Liver (tissue), 9 donors: Measurements from ENCODE around the gene CNKSR1. TPM values are rescaled to one million over a fixed set of nuclear protein-coding genes. Genes with fewer than 3 reads are reported as not detected.

ENCODE experiments used
- DNase-seq: peaks from one replicate; pipeline ENCODE4 v3.0.0-alpha.2; 2017; ENCODE audit warnings: low spot score
- H3K27ac ChIP-seq, 2 donors: one replicate each; pipeline ENCODE4 v1.7.0; 2013; ENCODE audit warnings: inconsistent platforms in 2 of 2, low read length in 2 of 2, control low read depth in 1 of 2, low read depth in 1 of 2, mild to moderate bottlenecking in 1 of 2
- H3K27me3 ChIP-seq, 4 donors: one replicate each; pipeline versions ENCODE4 v1.6.1 to v1.7.0; 2013; ENCODE audit warnings: low read length in 3 of 4, inconsistent platforms in 1 of 4, mild to moderate bottlenecking in 1 of 4, moderate library complexity in 1 of 4; ENCODE audit not compliant: control insufficient read depth in 4 of 4, insufficient read depth in 4 of 4
- H3K36me3 ChIP-seq, 4 donors: one replicate each; pipeline versions ENCODE4 v1.6.1 to v1.7.0; 2013; ENCODE audit warnings: low read length in 3 of 4, mild to moderate bottlenecking in 3 of 4, low read depth in 1 of 4, moderate library complexity in 1 of 4; ENCODE audit not compliant: control insufficient read depth in 4 of 4, insufficient read depth in 3 of 4
- H3K4me1 ChIP-seq, 4 donors: one replicate each; pipeline versions ENCODE4 v1.6.1 to v1.7.0; 2013; ENCODE audit warnings: low read length in 3 of 4, mild to moderate bottlenecking in 3 of 4, moderate library complexity in 1 of 4; ENCODE audit not compliant: control insufficient read depth in 4 of 4, insufficient read depth in 4 of 4
- H3K4me3 ChIP-seq, 3 donors: one replicate each; pipeline versions ENCODE4 v1.6.1 to v1.7.0; 2013; ENCODE audit warnings: low read length in 3 of 3, control low read depth in 1 of 3, low read depth in 1 of 3, mild to moderate bottlenecking in 1 of 3
- H3K9ac ChIP-seq, 2 donors: one replicate each; pipeline ENCODE4 v1.7.0; 2013; ENCODE audit warnings: low read length in 2 of 2, mild to moderate bottlenecking in 2 of 2, moderate library complexity in 2 of 2, control low read depth in 1 of 2, low read depth in 1 of 2
- H3K9me3 ChIP-seq, 4 donors: one replicate each; pipeline versions ENCODE4 v1.6.1 to v1.7.0; 2013; ENCODE audit warnings: low read length in 3 of 4; ENCODE audit not compliant: control insufficient read depth in 4 of 4
- ATF3 ChIP-seq: IDR thresholded peaks from 2 replicates; pipeline ENCODE4 v1.6.1; 2016; ENCODE audit warnings: antibody characterized with exemption
- FOXA1 ChIP-seq: IDR thresholded peaks from 2 replicates; pipeline ENCODE4 v1.6.1; 2016; ENCODE audit warnings: antibody characterized with exemption
- FOXA2 ChIP-seq: IDR thresholded peaks from 2 replicates; pipeline ENCODE4 v1.6.1; 2016; ENCODE audit warnings: antibody characterized with exemption
- GABPA ChIP-seq, 2 donors: IDR thresholded peaks in 1 of 2; conservative IDR thresholded peaks in 1 of 2; 2 replicates each; pipeline ENCODE4 v1.6.1; 2016; ENCODE audit warnings: antibody characterized with exemption in 2 of 2, mild to moderate bottlenecking in 1 of 2, moderate library complexity in 1 of 2
- HNF4G ChIP-seq: IDR thresholded peaks from 2 replicates; pipeline ENCODE4 v1.6.1; 2016; ENCODE audit warnings: antibody characterized with exemption
- RXRA ChIP-seq, 2 donors: IDR thresholded peaks; 2 replicates each; pipeline ENCODE4 v1.6.1; 2017 to 2018; ENCODE audit warnings: antibody characterized with exemption in 2 of 2, mild to moderate bottlenecking in 1 of 2
- SP1 ChIP-seq: IDR thresholded peaks from 2 replicates; pipeline ENCODE4 v1.6.1; 2018; ENCODE audit warnings: antibody characterized with exemption, mild to moderate bottlenecking
- TAF1 ChIP-seq: conservative IDR thresholded peaks from 2 replicates; pipeline ENCODE4 v1.6.1; 2016; ENCODE audit warnings: antibody characterized with exemption, mild to moderate bottlenecking
- ZBTB33 ChIP-seq: IDR thresholded peaks from 2 replicates; pipeline ENCODE4 v1.6.1; 2016; ENCODE audit warnings: antibody characterized with exemption
- WGBS: extraction: QIAGEN DNeasy Blood & Tissue Kit; methylation state at CpG from one replicate; pipeline ENCODE4 v1.1.7; 2013; 5-methylcytosine and 5-hydroxymethylcytosine counted together
- polyA plus RNA-seq, 2 donors: library from polyadenylated mRNA; stranded (reverse) in 1 of 2; unstranded in 1 of 2; fragments of 200-250 nt in 1 of 2; fragments of >200 nt in 1 of 2; fragmentation: Nextera tagmentation in 1 of 2; extraction: Ambion mirVana in 1 of 2; gene quantifications; one replicate each; pipeline versions ENCODE4 v1.2.1 to v1.2.3, GENCODE V29; 2013 to 2015
- total RNA-seq, 2 donors: library from RNA; depleted of rRNA; stranded (reverse); fragments of >200 nt; gene quantifications; one replicate each; pipeline ENCODE4 v1.2.3, GENCODE V29; 2014
- TF ChIP-seq, protein P1 (sequence below): IDR thresholded peaks from 2 replicates; pipeline ENCODE4 v1.6.1; 2016; ENCODE audit warnings: antibody characterized with exemption, mild to moderate bottlenecking
- TF ChIP-seq, protein P2 (sequence below): fragments of 150-350 bp; IDR thresholded peaks from 2 replicates; pipeline ENCODE4 v1.5.1; 2017; ENCODE audit warnings: improper control_type of control experiment, low read depth, low read length; ENCODE audit not compliant: missing input control
- donor health status: healthy.
- donor health status: healthy.
- donor health status: healthy.
- donor health status: healthy.
- donor health status: healthy.

CNKSR1 gene
- total and polyA plus RNA-seq, 4 donors, result 0.48 to 2.2 (median 0.87) TPM

DNA sequence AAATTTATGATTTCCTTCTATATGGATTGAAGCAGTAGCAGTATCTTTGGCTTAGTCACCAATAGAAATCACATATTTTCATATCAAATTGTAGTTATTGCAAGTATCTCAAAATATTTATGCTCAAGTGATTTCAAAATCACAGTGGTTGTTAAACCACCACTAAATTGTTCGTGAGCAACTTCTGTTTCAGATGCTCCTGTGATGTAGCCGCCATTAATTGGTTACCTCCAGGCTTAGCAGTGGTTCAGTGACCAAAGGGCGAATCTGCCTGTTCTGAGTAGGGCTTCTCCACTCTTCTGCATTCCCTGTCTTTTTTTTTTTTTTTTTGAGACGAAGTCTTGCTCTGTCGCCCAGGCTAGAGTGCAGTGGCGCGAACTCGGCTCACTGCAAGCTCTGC is 1.9 kb upstream of the CNKSR1 start (continued):
- TF ChIP-seq TAF1 (no peak), FOXA1 (no peak)

- no peak overlapping the region for H3K4me3 ChIP-seq
- 91% methylated on average over 4 of the region's 4 CpGs for WGBS
- TF ChIP-seq TAF1 (no peak), FOXA1 (no peak), ATF3 (no peak)
- TF ChIP-seq, protein P1, sequence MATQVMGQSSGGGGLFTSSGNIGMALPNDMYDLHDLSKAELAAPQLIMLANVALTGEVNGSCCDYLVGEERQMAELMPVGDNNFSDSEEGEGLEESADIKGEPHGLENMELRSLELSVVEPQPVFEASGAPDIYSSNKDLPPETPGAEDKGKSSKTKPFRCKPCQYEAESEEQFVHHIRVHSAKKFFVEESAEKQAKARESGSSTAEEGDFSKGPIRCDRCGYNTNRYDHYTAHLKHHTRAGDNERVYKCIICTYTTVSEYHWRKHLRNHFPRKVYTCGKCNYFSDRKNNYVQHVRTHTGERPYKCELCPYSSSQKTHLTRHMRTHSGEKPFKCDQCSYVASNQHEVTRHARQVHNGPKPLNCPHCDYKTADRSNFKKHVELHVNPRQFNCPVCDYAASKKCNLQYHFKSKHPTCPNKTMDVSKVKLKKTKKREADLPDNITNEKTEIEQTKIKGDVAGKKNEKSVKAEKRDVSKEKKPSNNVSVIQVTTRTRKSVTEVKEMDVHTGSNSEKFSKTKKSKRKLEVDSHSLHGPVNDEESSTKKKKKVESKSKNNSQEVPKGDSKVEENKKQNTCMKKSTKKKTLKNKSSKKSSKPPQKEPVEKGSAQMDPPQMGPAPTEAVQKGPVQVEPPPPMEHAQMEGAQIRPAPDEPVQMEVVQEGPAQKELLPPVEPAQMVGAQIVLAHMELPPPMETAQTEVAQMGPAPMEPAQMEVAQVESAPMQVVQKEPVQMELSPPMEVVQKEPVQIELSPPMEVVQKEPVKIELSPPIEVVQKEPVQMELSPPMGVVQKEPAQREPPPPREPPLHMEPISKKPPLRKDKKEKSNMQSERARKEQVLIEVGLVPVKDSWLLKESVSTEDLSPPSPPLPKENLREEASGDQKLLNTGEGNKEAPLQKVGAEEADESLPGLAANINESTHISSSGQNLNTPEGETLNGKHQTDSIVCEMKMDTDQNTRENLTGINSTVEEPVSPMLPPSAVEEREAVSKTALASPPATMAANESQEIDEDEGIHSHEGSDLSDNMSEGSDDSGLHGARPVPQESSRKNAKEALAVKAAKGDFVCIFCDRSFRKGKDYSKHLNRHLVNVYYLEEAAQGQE, result no peak
- no peaks in the 10 kb centered on the region for H3K27me3 ChIP-seq
- H3K27ac ChIP-seq, result no peak overlapping the region
- DNase-seq, result no peak
- no peak overlapping the region for H3K9ac ChIP-seq
- H3K36me3 ChIP-seq, result no peaks in the 10 kb centered on the region
- H3K4me1 ChIP-seq, result no peaks in the 10 kb centered on the region
- no peaks in the 10 kb centered on the region for H3K9me3 ChIP-seq
Measured at GRCh38 chr1:26180010-26180506, 2.8 kb downstream of the CNKSR1 start.

DNA sequence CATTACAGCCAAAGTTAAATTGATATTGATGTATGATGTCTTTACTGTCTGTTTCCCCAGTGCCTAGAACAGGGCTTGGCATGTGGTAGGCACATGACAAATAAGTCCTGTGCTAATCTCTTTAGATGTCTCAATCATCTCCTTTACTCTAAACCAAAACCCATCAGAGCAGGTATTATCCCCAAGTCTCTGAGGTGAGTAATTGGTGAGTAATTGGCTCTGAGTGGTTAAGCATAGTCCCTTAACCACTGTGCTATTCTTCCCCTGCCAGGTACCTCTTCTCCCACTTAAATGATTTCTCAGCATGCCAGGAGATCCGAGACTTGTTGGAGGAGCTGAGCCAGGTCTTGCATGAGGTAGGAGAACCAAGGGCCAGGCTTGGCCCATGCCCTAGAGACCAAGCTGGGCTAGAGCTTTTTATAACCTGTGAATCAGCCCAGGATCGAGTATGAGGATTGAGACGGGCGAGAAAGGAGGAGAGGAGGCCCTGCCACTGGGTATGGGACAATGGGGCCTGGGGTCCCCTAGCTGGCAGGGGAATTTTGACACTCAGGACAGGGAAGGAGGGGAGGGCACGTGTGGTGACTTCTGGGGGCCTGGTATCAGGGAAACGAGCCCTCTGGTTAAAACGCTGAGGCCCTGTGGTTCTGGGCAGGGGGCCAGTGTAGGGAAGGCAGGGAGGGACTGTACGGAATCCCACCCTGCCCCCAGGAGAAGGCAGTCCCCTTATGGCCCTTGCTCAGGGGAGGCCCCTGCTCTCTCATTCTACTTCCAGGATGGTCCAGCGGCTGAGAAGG is 4.5 kb downstream of the CNKSR1 start:
- Histone ChIP-seq H3K9ac (no peak overlapping the region), H3K36me3 (no peaks in the 10 kb centered on the region), H3K4me1 (no peaks in the 10 kb centered on the region), H3K27ac (no peak overlapping the region), H3K27me3 (no peaks in the 10 kb centered on the region), H3K4me3 (no peak overlapping the region), H3K9me3 (no peaks in the 10 kb centered on the region)
- TF ChIP-seq SP1 (no peak), FOXA2 (no peak), GABPA (IDR thresholded peaks at IDR 0.05 in 1 of 2, conservative IDR thresholded peaks at IDR 0.05 in 1 of 2) (no peak), HNF4G (no peak), TAF1 (no peak), RXRA (IDR thresholded peaks at IDR 0.05) (no peak), FOXA1 (no peak), ZBTB33 (no peak)
- TF ChIP-seq, protein P2, sequence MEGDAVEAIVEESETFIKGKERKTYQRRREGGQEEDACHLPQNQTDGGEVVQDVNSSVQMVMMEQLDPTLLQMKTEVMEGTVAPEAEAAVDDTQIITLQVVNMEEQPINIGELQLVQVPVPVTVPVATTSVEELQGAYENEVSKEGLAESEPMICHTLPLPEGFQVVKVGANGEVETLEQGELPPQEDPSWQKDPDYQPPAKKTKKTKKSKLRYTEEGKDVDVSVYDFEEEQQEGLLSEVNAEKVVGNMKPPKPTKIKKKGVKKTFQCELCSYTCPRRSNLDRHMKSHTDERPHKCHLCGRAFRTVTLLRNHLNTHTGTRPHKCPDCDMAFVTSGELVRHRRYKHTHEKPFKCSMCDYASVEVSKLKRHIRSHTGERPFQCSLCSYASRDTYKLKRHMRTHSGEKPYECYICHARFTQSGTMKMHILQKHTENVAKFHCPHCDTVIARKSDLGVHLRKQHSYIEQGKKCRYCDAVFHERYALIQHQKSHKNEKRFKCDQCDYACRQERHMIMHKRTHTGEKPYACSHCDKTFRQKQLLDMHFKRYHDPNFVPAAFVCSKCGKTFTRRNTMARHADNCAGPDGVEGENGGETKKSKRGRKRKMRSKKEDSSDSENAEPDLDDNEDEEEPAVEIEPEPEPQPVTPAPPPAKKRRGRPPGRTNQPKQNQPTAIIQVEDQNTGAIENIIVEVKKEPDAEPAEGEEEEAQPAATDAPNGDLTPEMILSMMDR, result no peak
- DNase-seq, result no peak
- WGBS, result 86% methylated on average over 9 of the region's 9 CpGs
